GM21576 (cell line): Measurements from ENCODE around the gene PATE1.
"Not testable (repeated sequence)": the region's sequence is repeated elsewhere in the genome, so short reads cannot be mapped to it uniquely, and the experiment has no call there.

Experiments used
- ATAC-seq: cut with Tn5 transposase; IDR thresholded peaks from one replicate; pipeline ENCODE4 v1.9.1; 2021; ENCODE audit warnings: mild to moderate bottlenecking, moderate library complexity; ENCODE audit not compliant: unreplicated experiment

Gene PATE1

GRCh38 chr11:125745979-125746378 lies at the start of gene PATE1:
Gene PATE1 (plus strand): TSS chr11:125746279. CDS start chr11:125746305, 26 bp downstream.
- no peak for ATAC-seq

GRCh38 chr11:125701018-125701610 lies 45.0 kb upstream of the PATE1 start:
- ATAC-seq: no peak

GRCh38 chr11:125701858-125702621 lies 44.0 kb upstream of the PATE1 start:
- no peak for ATAC-seq

GRCh38 chr11:125704686-125705085 lies 41.4 kb upstream of the PATE1 start:
- ATAC-seq: not testable (repeated sequence)

GRCh38 chr11:125720781-125721180 lies 25.3 kb upstream of the PATE1 start:
- no peak for ATAC-seq

- ATAC-seq: no peak
Measured at GRCh38 chr11:125724125-125724524, 22.0 kb upstream of the PATE1 start.

- ATAC-seq: no peak
Measured at GRCh38 chr11:125728969-125729368, 17.1 kb upstream of the PATE1 start.

- ATAC-seq: no peak
Measured at GRCh38 chr11:125740617-125741016, 5.5 kb upstream of the PATE1 start.

- no peak for ATAC-seq
Measured at GRCh38 chr11:125743681-125744080, 2.4 kb upstream of the PATE1 start.

- no peak for ATAC-seq
Measured at GRCh38 chr11:125750629-125751028, 4.5 kb downstream of the PATE1 start.

GRCh38 chr11:125756050-125756449 lies 10.0 kb downstream of the PATE1 start:
- ATAC-seq: no peak

GRCh38 chr11:125762445-125762844 lies 16.4 kb downstream of the PATE1 start:
- ATAC-seq: no peak

- no peak for ATAC-seq
Measured at GRCh38 chr11:125763483-125763882, 17.4 kb downstream of the PATE1 start.

GRCh38 chr11:125766251-125766650 lies 20.2 kb downstream of the PATE1 start:
- no peak for ATAC-seq

- ATAC-seq: no peak
Measured at GRCh38 chr11:125768336-125769046, 22.4 kb downstream of the PATE1 start.

DNA sequence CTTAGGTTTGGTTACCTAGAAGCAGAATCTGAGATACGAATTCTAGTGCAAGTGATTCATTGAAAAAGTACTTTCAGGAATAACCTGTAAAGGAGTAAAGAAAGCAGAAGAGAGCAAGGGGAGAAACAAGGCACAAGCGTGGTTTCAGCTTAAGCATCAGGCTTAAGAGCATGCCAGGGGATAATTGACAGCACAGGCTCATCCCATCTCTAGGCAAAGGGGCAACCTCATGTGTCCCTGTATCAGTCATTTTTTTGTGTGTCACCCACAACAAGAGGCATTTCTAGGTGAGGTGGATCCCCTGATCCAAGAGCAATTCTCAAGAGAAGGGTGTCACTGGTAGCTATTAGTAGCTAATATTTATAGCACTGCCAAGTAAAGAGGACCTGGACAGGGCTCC lies 24.5 kb downstream of the PATE1 start:
- ATAC-seq: no peak

- no peak for ATAC-seq
Measured at GRCh38 chr11:125772834-125773505, 26.9 kb downstream of the PATE1 start.

GRCh38 chr11:125773516-125773915 lies 27.4 kb downstream of the PATE1 start:
- ATAC-seq: no peak

GRCh38 chr11:125777309-125777708 lies 31.2 kb downstream of the PATE1 start:
- no peak for ATAC-seq

GRCh38 chr11:125778728-125779127 lies 32.6 kb downstream of the PATE1 start, which contains the start of gene PATE2:
Gene PATE2 (minus strand): TSS chr11:125778828. CDS start chr11:125778773, 55 bp downstream.
- ATAC-seq: no peak

DNA sequence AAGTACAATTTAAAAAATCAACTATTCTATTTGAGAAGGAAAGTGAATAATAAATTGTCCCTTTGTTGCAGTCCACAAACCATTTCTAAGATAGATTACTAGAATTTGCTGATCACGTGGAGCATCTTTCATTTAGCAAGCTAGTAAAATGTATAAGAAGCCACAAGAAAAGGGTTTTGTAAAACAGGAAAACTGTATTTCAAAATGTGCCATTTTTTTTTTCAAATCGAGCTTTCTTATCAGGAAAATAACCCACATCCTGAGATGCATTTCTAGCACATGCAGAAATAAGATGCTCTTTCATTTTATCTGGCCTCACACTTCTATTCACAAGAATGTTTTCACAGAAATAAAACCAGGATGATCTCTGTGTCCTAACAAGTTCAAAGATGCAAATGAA lies 38.6 kb downstream of the PATE1 start:
- no peak for ATAC-seq
